Measurements from ENCODE around the gene HAS3. TPM values are rescaled to one million over a fixed set of nuclear protein-coding genes. Genes with fewer than 3 reads are reported as not detected.
"Not testable (repeated sequence)": the region's sequence is repeated elsewhere in the genome, so short reads cannot be mapped to it uniquely, and the experiment has no call there.

HAS3 gene
- 10 to 100 TPM in 4 of 6 donors, 1 to 10 TPM in 2; 4.5 to 32.0 (median 15.8) TPM for total RNA-seq

GRCh38 chr16:69105501-69106361, at the start of gene HAS3:
Gene HAS3 (plus strand): TSS chr16:69105653. CDS start chr16:69109396, 3,743 bp downstream.
- Histone ChIP-seq H3K27me3 (peaks cover 0 to 19% (median 8%) of the 10 kb centered on the region in 4 donors), H3K4me3 (peak within 1 kb of the TSS; percentile 45 to 67 (median 54)), H3K9me3 (no peaks in the 10 kb centered on the region), H3K27ac (peak within 1 kb of the TSS; percentile 32 to 72 (median 44)), H3K36me3 (peaks cover 6 to 16% (median 10%) of the 10 kb centered on the region in 4 donors), H3K4me1 (peaks cover 24 to 45% (median 31%) of the 10 kb centered on the region in 4 donors)
- no peak for TF ChIP-seq EP300 (IDR thresholded peaks at IDR 0.05)
- peak in 1 of 6 experiments; percentile 30 for TF ChIP-seq CTCF (IDR thresholded peaks at IDR 0.05)
- peak in 1 of 4 donors; percentile 84 for TF ChIP-seq POLR2A (IDR thresholded peaks at IDR 0.05)
- peak in 1 of 2 donors; percentile 58 for TF ChIP-seq POLR2AphosphoS5 (IDR thresholded peaks at IDR 0.05)
- ATAC-seq (ENCODE audit: low FRiP score in 2 of 2), result peak; percentile 54 to 75
- 2% methylated on average over 7 to 25 of the region's 80 CpGs for WGBS, 2 donors
- peak; percentile 72 to 95 for DNase-seq

GRCh38 chr16:69055980-69056379, 49.5 kb upstream of the HAS3 start:
- no peak for ATAC-seq (ENCODE audit: low FRiP score in 2 of 2)
- H3K27ac ChIP-seq, result no peak overlapping the region
- peaks cover 0 to 5% (median 0%) of the 10 kb centered on the region in 4 donors for H3K4me1 ChIP-seq
- no peak for DNase-seq
- no peaks in the 10 kb centered on the region for H3K9me3 ChIP-seq
- H3K4me3 ChIP-seq, result no peak overlapping the region
- TF ChIP-seq POLR2AphosphoS5 (IDR thresholded peaks at IDR 0.05), result no peak
- H3K27me3 ChIP-seq, result no peaks in the 10 kb centered on the region
- H3K36me3 ChIP-seq, result no peaks in the 10 kb centered on the region
- 93 to 100% methylated on average over 1 of the region's 1 CpG for WGBS, 2 donors

GRCh38 chr16:69056421-69056820, 49.0 kb upstream of the HAS3 start:
- H3K9me3 ChIP-seq, result no peaks in the 10 kb centered on the region
- WGBS, 2 donors, result 73 to 81% methylated on average over 3 of the region's 3 CpGs
- H3K4me3 ChIP-seq, result no peak overlapping the region
- no peaks in the 10 kb centered on the region for H3K36me3 ChIP-seq
- no peak overlapping the region for H3K27ac ChIP-seq
- TF ChIP-seq EP300 (IDR thresholded peaks at IDR 0.05) (no peak), CTCF (IDR thresholded peaks at IDR 0.05) (no peak)
- H3K4me1 ChIP-seq, result peaks cover 0 to 5% (median 0%) of the 10 kb centered on the region in 4 donors
- DNase-seq, result no peak
- H3K27me3 ChIP-seq, result no peaks in the 10 kb centered on the region
- ATAC-seq (ENCODE audit: low FRiP score in 2 of 2), result no peak

GRCh38 chr16:69057400-69058378, 47.8 kb upstream of the HAS3 start:
- DNase-seq (no peak), ATAC-seq (ENCODE audit: low FRiP score in 2 of 2) (peak; percentile 37 to 82)
- H3K4me3 ChIP-seq, result no peak overlapping the region
- H3K4me1 ChIP-seq, result peaks cover 0 to 5% (median 0%) of the 10 kb centered on the region in 4 donors
- no peaks in the 10 kb centered on the region for H3K9me3 ChIP-seq
- TF ChIP-seq EP300 (IDR thresholded peaks at IDR 0.05) (no peak), POLR2AphosphoS5 (IDR thresholded peaks at IDR 0.05) (no peak), CTCF (IDR thresholded peaks at IDR 0.05) (no peak), POLR2A (IDR thresholded peaks at IDR 0.05) (no peak)
- no peaks in the 10 kb centered on the region for H3K27me3 ChIP-seq
- H3K27ac ChIP-seq, result peak overlapping the region in 1 of 4 donors; percentile 48
- no peaks in the 10 kb centered on the region for H3K36me3 ChIP-seq
- 58 to 69% methylated on average over 11 of the region's 11 CpGs for WGBS, 2 donors

GRCh38 chr16:69063491-69063890, 42.0 kb upstream of the HAS3 start:
- DNase-seq; H3K27me3 ChIP-seq; H3K9me3 ChIP-seq; H3K36me3 ChIP-seq; H3K4me3 ChIP-seq; ATAC-seq (ENCODE audit: low FRiP score in 2 of 2); H3K27ac ChIP-seq; H3K4me1 ChIP-seq: not testable (repeated sequence)
- 96 to 97% methylated on average over 5 to 8 of the region's 8 CpGs for WGBS, 2 donors

Measured in upper lobe of left lung (tissue), 6 donors.